Tibial nerve (tissue), 4 donors: ENCODE measurements around the gene ISL2. TPM values are rescaled to one million over a fixed set of nuclear protein-coding genes. Genes with fewer than 3 reads are reported as not detected.
"Not testable (repeated sequence)": the region's sequence is repeated elsewhere in the genome, so short reads cannot be mapped to it uniquely, and the experiment has no call there.

ENCODE experiments used
- DNase-seq, 2 donors: peaks; one replicate each; pipeline ENCODE4 v3.0.0-alpha.2; 2019; ENCODE audit warnings: low spot score in 2 of 2
- H3K27ac ChIP-seq, 4 donors: fragments of 200-600 bp; sonication (generic) in 3 of 4; one replicate each; pipeline ENCODE4 v1.5.1; 2017 to 2019; ENCODE audit warnings: mild to moderate bottlenecking in 1 of 4
- H3K27me3 ChIP-seq, 2 donors: fragments of 200-600 bp; sonication (generic) in 1 of 2; one replicate each; pipeline versions ENCODE4 v1.5.1 to v1.6.0; 2017 to 2019
- H3K36me3 ChIP-seq, 3 donors: fragments of 200-600 bp; sonication (generic); one replicate each; pipeline ENCODE4 v1.5.1; 2018 to 2019
- H3K4me1 ChIP-seq, 4 donors: fragments of 200-600 bp; sonication (generic) in 3 of 4; one replicate each; pipeline ENCODE4 v1.5.1; 2017 to 2019
- H3K4me3 ChIP-seq, 4 donors: fragments of 200-600 bp; sonication (generic) in 3 of 4; one replicate each; pipeline ENCODE4 v1.5.1; 2017 to 2019; ENCODE audit warnings: mild to moderate bottlenecking in 1 of 4, moderate library complexity in 1 of 4
- H3K9me3 ChIP-seq, 4 donors: fragments of 200-600 bp; sonication (generic) in 3 of 4; one replicate each; pipeline ENCODE4 v1.5.1; 2017 to 2019
- CTCF ChIP-seq, 5 experiments: fragments of 200-600 bp in 3 of 5; fragments of 450-650 bp in 2 of 5; sonication (generic) in 3 of 5; IDR thresholded peaks; one replicate each; pipeline ENCODE4 v1.5.1; 2016 to 2019; ENCODE audit warnings: antibody characterized with exemption in 5 of 5, mild to moderate bottlenecking in 3 of 5, moderate library complexity in 2 of 5
- EP300 ChIP-seq, 2 donors: sonication (generic); formaldehyde crosslinking; IDR thresholded peaks; one replicate each; pipeline ENCODE4 v1.6.1; 2017; ENCODE audit warnings: antibody characterized with exemption in 2 of 2, mild to moderate bottlenecking in 1 of 2
- POLR2A ChIP-seq, 2 donors: fragments of 450-650 bp; IDR thresholded peaks; one replicate each; pipeline ENCODE4 v1.6.1; 2017; ENCODE audit warnings: antibody characterized with exemption in 2 of 2, mild to moderate bottlenecking in 2 of 2, moderate library complexity in 2 of 2
- WGBS, 2 donors: methylation state at CpG; one replicate each; pipeline ENCODE4 v1.1.5; 2018; 5-methylcytosine and 5-hydroxymethylcytosine counted together
- total RNA-seq, 4 donors: library from RNA; depleted of rRNA; stranded (reverse); fragments of >200 nt; gene quantifications; one replicate each; pipeline ENCODE4 v1.1.0, GENCODE V29; 2016

The ISL2 gene
- total RNA-seq, 4 donors from 2014 or later: not detected

- no peaks in the 10 kb centered on the region for H3K36me3 ChIP-seq
- DNase-seq: peak; percentile 93 to 94
- peaks cover 0 to 25% (median 8%) of the 10 kb centered on the region in 4 donors for H3K4me1 ChIP-seq
- H3K27me3 ChIP-seq: no peaks in the 10 kb centered on the region
- H3K27ac ChIP-seq: peak within 1 kb of the TSS; percentile 46 to 88 (median 86)
- peak within 1 kb of the TSS; percentile 61 to 94 (median 72) for H3K4me3 ChIP-seq
- H3K9me3 ChIP-seq: no peaks in the 10 kb centered on the region
- TF ChIP-seq CTCF (IDR thresholded peaks at IDR 0.05): no peak
- peak; percentile 71 to 89 for TF ChIP-seq POLR2A (IDR thresholded peaks at IDR 0.05)
- TF ChIP-seq EP300 (IDR thresholded peaks at IDR 0.05): peak in 1 of 2 donors; percentile 92
- WGBS, 2 donors: 1% methylated on average over 35 to 55 of the region's 60 CpGs
Measured at GRCh38 chr15:76311100-76311953, 25.2 kb upstream of the ISL2 start, which contains the start of gene ETFA. Gene ETFA (minus strand): TSS chr15:76311469. CDS start chr15:76311388, 81 bp downstream.

GRCh38 chr15:76312540-76313174 lies 23.9 kb upstream of the ISL2 start:
- DNase-seq: no peak
- H3K27me3 ChIP-seq: no peaks in the 10 kb centered on the region
- H3K4me3 ChIP-seq: no peak overlapping the region
- H3K36me3 ChIP-seq: no peaks in the 10 kb centered on the region
- TF ChIP-seq CTCF (IDR thresholded peaks at IDR 0.05): no peak
- no peak for TF ChIP-seq POLR2A (IDR thresholded peaks at IDR 0.05)
- TF ChIP-seq EP300 (IDR thresholded peaks at IDR 0.05): no peak
- peaks cover 0 to 25% (median 8%) of the 10 kb centered on the region in 4 donors for H3K4me1 ChIP-seq
- no peak overlapping the region for H3K27ac ChIP-seq
- 72 to 76% methylated on average over 7 of the region's 7 CpGs for WGBS, 2 donors
- no peaks in the 10 kb centered on the region for H3K9me3 ChIP-seq

GRCh38 chr15:76313175-76313567 lies 23.4 kb upstream of the ISL2 start:
- not testable (repeated sequence) for H3K9me3 ChIP-seq, H3K27me3 ChIP-seq, H3K27ac ChIP-seq, H3K36me3 ChIP-seq, H3K4me3 ChIP-seq, DNase-seq
- 89 to 95% methylated on average over 4 of the region's 4 CpGs for WGBS, 2 donors
- peaks cover 0 to 25% (median 8%) of the 10 kb centered on the region in 4 donors for H3K4me1 ChIP-seq

GRCh38 chr15:76313731-76314130 lies 22.8 kb upstream of the ISL2 start:
- no peak for TF ChIP-seq POLR2A (IDR thresholded peaks at IDR 0.05)
- no peaks in the 10 kb centered on the region for H3K27me3 ChIP-seq
- peaks cover 0 to 22% (median 8%) of the 10 kb centered on the region in 4 donors for H3K4me1 ChIP-seq
- H3K4me3 ChIP-seq: no peak overlapping the region
- WGBS, 2 donors: 70 to 72% methylated on average over 5 of the region's 5 CpGs
- no peak overlapping the region for H3K27ac ChIP-seq
- H3K36me3 ChIP-seq: no peaks in the 10 kb centered on the region
- no peaks in the 10 kb centered on the region for H3K9me3 ChIP-seq
- no peak for DNase-seq

GRCh38 chr15:76320012-76320411 lies 16.6 kb upstream of the ISL2 start:
- Histone ChIP-seq H3K4me3 (no peak overlapping the region), H3K27ac (no peak overlapping the region), H3K4me1 (no peaks in the 10 kb centered on the region), H3K9me3 (no peaks in the 10 kb centered on the region), H3K36me3 (no peaks in the 10 kb centered on the region), H3K27me3 (peaks cover 0 to 55% of the 10 kb centered on the region in 2 donors)
- no peak for DNase-seq
- WGBS, 2 donors: 89 to 91% methylated on average over 6 of the region's 6 CpGs
- TF ChIP-seq EP300 (IDR thresholded peaks at IDR 0.05) (no peak), POLR2A (IDR thresholded peaks at IDR 0.05) (no peak), CTCF (IDR thresholded peaks at IDR 0.05) (no peak)

- Histone ChIP-seq H3K4me1 (no peaks in the 10 kb centered on the region), H3K27me3 (peaks cover 0 to 65% of the 10 kb centered on the region in 2 donors), H3K9me3 (no peaks in the 10 kb centered on the region), H3K27ac (no peak overlapping the region), H3K4me3 (no peak overlapping the region), H3K36me3 (no peaks in the 10 kb centered on the region)
- no peak for DNase-seq
- TF ChIP-seq EP300 (IDR thresholded peaks at IDR 0.05) (no peak), POLR2A (IDR thresholded peaks at IDR 0.05) (no peak), CTCF (IDR thresholded peaks at IDR 0.05) (no peak)
- WGBS, 2 donors: 39 to 41% methylated on average over 10 of the region's 10 CpGs
Measured at GRCh38 chr15:76321171-76321570, 15.4 kb upstream of the ISL2 start.
